Measurements from ENCODE around the gene ABCD3. TPM values are rescaled to one million over a fixed set of nuclear protein-coding genes. Genes with fewer than 3 reads are reported as not detected.

ABCD3 gene
- total RNA-seq, 1 donor from 2014 or later = 66.2 TPM

DNA sequence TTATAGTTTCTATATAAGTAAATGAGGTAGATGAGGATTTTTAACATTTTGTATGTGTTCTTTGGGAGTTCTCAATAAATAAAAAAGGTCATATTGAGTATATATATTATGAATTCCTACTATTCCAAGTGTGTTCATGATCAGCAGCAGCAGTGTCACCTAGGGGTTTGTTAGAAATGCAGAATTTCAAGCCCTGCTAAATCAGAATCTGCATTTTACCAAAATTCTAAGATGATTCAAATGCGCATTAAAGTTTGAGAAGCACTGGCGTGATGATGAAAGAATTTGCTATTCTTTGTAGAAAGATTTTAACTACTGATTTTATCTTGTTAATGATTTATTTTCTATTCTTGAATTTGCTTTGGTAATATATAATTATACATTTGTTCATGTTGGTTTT is 94.6 kb downstream of the ABCD3 start:
- intact Hi-C loops (cut with micrococcal nuclease) = no loop called here
- DNase-seq (no peak), ATAC-seq (no peak)

DNA sequence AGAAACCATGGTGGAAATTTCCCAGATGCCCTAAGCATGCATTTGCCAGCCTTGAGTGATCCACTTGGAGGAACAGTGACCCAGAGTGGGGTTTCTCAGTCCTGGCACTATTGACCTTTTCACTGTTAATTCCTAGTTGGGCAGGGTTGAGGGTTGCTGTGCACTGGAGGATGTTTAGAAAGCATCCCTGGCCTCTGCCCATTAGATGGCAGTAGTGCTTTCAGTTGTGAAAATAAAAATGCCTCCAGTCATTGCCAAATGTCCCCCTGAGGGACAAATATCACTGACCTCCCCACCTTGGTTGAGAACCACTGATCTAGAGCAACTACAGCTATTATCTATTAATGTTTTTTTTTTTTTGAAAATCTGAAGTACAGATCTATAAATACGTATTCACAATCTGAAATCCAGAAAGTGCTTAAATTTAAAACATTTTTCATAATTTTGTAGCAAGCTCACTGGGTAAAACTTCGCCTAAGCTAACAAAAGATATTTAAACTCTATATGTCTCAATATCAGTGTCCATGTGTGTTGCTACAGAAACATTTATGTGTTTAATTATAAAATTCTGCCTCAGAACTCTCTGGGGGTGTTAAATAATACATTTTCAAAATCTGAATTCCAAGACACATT is 96.0 kb downstream of the ABCD3 start:
- intact Hi-C loops (cut with micrococcal nuclease) = no loop called here
- DNase-seq (no peak), ATAC-seq (peak; percentile 56)

- ATAC-seq (no peak), DNase-seq (no peak)
- intact Hi-C loops (cut with micrococcal nuclease) = no loop called here
Measured at GRCh38 chr1:94515296-94515947, 97.2 kb downstream of the ABCD3 start.

DNA sequence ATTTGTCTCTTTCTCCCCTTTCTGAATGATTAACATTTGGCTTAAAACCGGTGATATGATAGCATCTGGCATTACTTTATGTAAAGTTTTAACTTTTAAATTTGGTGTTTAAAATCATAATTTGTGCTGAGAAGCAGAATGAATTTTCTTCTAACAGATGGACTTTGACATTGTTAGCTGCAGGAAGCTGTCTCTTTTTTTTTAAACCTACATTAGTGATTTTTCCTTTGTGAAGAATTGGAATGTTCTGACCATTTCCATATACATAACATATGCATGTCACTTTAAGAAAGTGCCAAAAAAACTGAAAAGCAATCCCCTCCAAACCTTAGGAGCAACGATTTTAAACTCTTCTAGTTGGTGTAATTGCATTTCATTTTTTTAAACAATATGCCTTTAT is 101.2 kb downstream of the ABCD3 start:
- intact Hi-C loops (cut with micrococcal nuclease) = no loop called here
- ATAC-seq (no peak), DNase-seq (no peak)

GRCh38 chr1:94522304-94522703 is 104.1 kb downstream of the ABCD3 start:
- ATAC-seq = peak; percentile 63
- DNase-seq = no peak
- intact Hi-C loops (cut with micrococcal nuclease) = loop anchor here (2.0 to 10.0 kb wide), 2 partner anchors 82 to 284 kb away; no protein-coding TSS in a partner anchor

DNA sequence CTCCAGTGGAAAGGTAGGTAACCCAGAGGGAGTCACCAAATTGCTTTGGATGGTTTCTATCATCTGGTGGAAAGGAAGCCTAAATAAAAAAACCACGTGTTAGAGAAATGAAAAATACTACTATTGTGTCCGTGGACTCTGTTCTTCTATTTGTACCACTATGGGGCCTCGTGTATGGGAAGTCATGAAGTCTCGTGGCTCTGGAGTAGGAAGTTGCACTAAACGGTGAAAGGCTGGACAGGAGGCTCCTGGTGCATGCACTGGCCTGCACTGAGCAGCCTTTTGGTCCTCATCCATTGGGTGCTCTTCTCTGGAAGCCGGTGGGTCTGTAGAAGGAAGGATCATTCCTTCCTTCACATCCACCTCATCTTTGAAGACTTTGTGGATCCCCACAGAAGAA is 106.3 kb downstream of the ABCD3 start:
- DNase-seq = no peak
- ATAC-seq = no peak

DNA sequence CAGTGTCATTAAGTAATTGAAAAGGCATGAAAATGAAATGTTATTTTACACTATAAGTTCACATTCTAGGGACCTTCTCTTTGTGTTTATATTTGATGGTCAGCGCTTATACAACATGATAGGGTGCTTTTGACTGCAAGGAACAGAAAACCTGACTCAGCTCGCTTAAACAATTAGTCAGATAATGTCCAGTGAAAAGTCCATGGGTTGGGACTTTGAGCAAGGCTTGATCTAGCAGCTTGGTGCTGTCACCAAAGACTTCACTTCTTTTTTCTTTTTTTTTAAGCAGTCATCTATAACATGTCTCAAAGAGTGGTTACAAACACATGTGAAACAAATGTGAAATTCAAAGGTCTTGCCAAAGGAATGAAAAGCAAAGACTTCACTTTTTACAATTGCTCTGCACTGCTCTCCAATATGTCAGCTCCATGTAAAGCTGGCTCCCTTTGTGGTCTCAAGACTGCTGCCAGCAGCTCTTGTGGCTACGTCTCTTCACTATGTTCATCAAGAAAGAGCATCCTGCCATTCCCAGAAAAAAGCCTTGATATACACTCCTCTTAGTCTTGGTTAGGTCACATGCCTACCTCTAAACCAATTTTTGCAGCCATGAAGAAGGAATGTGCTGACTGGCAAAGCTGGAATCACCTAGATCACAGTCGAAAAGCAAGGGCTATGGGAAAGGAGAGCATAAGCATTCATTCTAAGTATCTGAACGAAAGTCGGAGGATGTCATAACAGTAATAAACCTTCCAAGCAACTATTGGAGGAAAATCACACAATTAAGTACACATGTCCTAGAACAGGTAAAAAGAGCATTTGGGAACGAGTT is 108.2 kb downstream of the ABCD3 start:
- DNase-seq = no peak
- ATAC-seq = no peak
- intact Hi-C loops (cut with micrococcal nuclease) = loop anchor here (10.0 kb wide), 1 partner anchor 78 kb away; no protein-coding TSS in a partner anchor

More for the DNA sequence above, 106.3 kb downstream of the ABCD3 start:
- intact Hi-C loops (cut with micrococcal nuclease) = loop anchor here (10.0 kb wide), 1 partner anchor 80 kb away; no protein-coding TSS in a partner anchor

DNA sequence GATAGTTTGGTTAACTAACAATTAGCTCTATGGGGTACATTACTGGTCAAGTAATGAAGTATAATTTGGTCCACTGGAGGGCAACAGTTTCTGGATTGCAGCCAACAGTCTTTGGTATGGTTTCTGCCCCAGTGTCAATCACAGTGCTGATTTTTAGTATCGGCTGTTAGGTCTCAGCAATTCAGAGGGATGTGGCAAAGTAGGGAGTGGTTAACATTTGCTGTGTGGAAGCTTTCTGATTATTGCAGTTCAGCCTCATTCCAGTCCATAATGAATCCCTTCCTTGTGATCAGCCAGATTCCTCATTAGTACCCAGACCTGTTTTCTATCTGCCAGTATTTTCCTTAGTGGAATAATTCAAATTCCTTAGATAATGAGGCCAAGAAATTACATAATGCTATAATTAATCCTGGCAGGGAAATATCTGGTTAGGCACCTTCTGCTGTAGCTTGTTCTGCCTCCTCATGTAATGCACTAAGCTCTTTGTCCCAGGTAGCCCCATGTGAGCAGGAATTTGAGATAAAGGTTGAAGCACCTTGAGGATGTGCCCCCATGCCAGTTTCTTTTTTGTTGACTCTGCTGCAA is 109.3 kb downstream of the ABCD3 start:
- intact Hi-C loops (cut with micrococcal nuclease) = loop anchor here (10.0 kb wide), 1 partner anchor 77 kb away; no protein-coding TSS in a partner anchor
- no peak for DNase-seq
- peak; percentile 47 for ATAC-seq

DNA sequence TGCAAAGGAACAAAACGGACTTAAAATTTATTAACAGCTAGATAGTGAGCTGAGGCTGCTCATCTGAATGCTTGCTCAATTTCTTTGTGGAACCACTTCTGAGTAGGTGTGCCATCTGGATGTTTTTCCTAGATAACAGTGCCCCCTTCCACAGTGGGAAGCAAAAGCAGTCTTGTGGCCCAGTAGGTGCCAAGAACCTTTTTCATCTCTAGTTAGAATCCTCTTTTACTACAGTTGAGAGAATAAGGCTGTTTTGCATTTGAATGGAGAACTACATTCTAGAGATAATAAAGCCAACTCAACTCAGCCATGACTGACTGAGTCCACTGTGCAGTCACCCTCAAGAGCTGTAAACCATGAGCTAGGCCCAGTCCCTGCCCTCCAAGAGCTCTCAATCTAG is 110.1 kb downstream of the ABCD3 start:
- peak; percentile 17 for ATAC-seq
- intact Hi-C loops (cut with micrococcal nuclease) = loop anchor here (10.0 kb wide), 1 partner anchor 77 kb away; no protein-coding TSS in a partner anchor
- DNase-seq = no peak

- intact Hi-C loops (cut with micrococcal nuclease) = loop anchor here (10.0 kb wide), 1 partner anchor 76 kb away; no protein-coding TSS in a partner anchor
- no peak for ATAC-seq
- no peak for DNase-seq
Measured at GRCh38 chr1:94528826-94529225, 110.6 kb downstream of the ABCD3 start.

- intact Hi-C loops (cut with micrococcal nuclease) = loop anchor here (10.0 kb wide), 1 partner anchor 75 kb away; no protein-coding TSS in a partner anchor
- ATAC-seq (no peak), DNase-seq (no peak)
Measured at GRCh38 chr1:94529416-94529815, 111.2 kb downstream of the ABCD3 start.

GRCh38 chr1:94530373-94530878 is 112.2 kb downstream of the ABCD3 start:
- ATAC-seq (no peak), DNase-seq (no peak)
- intact Hi-C loops (cut with micrococcal nuclease) = loop anchor here (10.0 kb wide), 1 partner anchor 134 kb away; no protein-coding TSS in a partner anchor

DNA sequence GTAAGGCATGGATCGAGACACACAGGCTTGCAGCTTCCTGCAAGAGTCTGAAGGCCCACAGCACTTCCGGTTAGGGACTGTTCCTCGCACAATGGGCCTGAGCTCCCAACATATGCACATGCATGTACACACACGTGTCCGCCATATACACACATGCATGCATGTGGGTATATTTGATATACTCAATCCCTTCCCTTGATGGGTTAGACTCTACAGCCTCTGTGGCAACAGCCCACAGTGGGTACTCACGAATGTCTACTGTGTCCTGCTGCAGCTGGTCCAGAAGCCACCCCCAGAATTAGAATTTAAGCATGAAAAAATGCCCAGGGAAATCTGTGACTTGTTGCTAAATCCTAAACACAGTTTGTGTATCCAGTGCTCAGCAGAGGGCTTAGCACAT is 113.5 kb downstream of the ABCD3 start:
- intact Hi-C loops (cut with micrococcal nuclease) = loop anchor here (10.0 kb wide), 1 partner anchor 133 kb away; no protein-coding TSS in a partner anchor
- ATAC-seq = no peak
- DNase-seq = no peak

DNA sequence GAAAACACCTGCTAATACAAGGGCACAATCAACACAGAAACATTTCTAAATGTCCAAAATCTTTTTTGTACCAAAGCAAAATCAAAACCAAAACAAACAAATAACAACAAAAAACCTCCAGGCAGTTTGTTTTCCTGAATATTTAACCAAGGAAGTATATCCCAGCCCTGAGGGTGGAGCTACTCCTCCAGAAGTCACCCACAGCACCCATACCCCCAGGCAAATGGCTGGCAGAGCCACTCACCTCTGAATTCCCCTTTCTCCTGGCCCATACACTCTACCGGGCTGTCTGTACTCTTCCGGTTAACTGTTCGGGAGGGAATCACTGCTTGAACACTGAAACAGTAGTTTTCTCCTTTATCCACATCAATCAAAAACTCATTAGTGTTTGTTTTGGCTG is 113.9 kb downstream of the ABCD3 start:
- DNase-seq (no peak), ATAC-seq (no peak)
- intact Hi-C loops (cut with micrococcal nuclease) = loop anchor here (10.0 kb wide), 1 partner anchor 133 kb away; no protein-coding TSS in a partner anchor

DNA sequence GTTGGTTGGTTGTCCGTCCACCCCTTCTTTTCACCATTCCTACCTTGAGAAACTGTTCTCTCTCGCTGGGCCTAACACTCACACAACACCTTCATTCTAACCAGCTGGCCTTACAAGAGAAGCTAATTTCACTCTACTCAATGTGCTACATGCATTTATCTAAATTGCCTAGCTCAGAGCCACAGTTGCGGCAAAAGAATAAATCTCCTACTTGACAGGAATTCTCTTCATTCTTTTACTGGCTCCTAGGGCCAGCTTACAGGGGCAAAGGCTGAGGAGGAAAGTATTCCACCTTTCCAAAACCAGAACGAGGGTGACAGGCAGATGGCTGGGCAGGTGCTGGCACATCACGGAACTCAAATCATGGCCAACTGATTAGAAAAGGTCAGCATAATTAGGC is 116.9 kb downstream of the ABCD3 start:
- ATAC-seq (peak; percentile 38), DNase-seq (no peak)
- intact Hi-C loops (cut with micrococcal nuclease) = loop anchor here (10.0 kb wide), 1 partner anchor 130 kb away; no protein-coding TSS in a partner anchor

DNA sequence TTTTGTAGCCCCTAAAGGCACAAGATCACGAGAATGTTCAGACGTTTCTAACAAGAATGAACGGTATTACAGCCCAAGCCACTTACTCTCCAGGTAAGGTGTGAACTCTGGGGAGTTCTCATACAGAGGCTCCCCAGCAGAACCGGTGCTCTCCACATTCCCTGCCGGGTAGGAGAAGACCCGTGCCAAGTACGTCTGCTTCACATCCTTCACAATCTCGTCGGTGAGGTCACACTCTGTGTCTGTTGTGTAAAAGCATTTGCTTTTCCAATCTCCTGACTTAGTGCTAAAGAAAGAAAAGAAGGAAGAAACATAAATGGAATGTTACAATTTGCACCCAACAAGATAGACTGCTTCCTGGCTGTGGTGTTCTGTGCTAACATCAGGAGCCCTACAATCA is 117.7 kb downstream of the ABCD3 start:
- DNase-seq (no peak), ATAC-seq (peak; percentile 69)
- intact Hi-C loops (cut with micrococcal nuclease) = loop anchor here (10.0 kb wide), 1 partner anchor 129 kb away; no protein-coding TSS in a partner anchor

DNA sequence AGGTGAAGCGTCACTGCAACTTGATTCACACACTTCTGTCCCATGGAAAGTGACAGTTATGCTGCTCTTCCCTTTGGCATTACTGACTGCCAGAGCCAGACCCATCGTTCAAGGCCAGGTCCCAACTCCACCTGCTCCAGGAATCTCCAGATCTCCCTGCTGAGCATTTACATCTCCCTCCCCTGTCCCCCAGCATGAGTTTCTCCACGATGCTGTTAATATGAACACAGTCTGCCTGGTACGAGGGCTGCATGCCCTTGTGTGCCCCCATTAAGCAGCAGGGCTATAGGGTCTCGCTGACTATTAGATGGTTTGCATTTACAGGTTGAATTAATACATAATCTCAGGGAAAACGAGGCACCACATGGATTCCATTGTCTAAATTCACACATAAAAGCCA is 119.1 kb downstream of the ABCD3 start:
- ATAC-seq (no peak), DNase-seq (no peak)
- intact Hi-C loops (cut with micrococcal nuclease) = loop anchor here (10.0 kb wide), 1 partner anchor 128 kb away; no protein-coding TSS in a partner anchor

DNA sequence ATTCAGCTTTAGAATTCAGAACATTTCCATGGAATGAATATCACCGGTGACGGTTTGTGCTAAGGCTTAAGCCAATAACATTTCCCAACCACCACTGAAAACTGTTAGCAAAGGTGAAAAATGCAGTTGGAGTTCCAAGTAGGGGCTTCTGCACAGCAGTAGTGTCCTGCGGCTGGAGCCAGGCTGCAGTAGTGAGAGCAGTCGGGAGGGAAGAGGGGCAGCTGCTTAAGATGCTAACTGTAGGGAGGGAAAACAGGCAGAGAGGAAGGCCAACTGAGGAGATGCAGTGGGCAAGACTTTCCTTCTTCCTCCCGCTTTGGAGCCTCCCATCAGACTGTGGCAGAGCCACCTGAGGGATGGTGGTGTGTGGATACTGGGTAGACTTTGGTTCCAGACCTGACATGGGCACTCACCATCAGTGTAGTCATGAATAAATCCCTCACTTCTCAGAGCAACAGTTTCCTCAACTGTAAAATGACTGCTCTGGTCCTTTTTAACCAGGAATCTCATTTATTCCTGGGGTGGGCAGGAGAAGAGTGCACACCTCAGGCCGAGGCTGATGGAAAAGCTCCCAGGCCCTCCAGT is 120.1 kb downstream of the ABCD3 start:
- ATAC-seq = no peak
- no peak for DNase-seq
- intact Hi-C loops (cut with micrococcal nuclease) = loop anchor here (10.0 kb wide), 1 partner anchor 126 kb away; no protein-coding TSS in a partner anchor

Data from left ventricle myocardium superior (tissue), 1 donor.